NCI-H1436 (cell line): ENCODE results near the gene PTCH1.

ENCODE experiments used
- DNase-seq: peaks from one replicate; lab custom pipeline; 2025; lab: John Stamatoyannopoulos, UW

The PTCH1 gene

DNA sequence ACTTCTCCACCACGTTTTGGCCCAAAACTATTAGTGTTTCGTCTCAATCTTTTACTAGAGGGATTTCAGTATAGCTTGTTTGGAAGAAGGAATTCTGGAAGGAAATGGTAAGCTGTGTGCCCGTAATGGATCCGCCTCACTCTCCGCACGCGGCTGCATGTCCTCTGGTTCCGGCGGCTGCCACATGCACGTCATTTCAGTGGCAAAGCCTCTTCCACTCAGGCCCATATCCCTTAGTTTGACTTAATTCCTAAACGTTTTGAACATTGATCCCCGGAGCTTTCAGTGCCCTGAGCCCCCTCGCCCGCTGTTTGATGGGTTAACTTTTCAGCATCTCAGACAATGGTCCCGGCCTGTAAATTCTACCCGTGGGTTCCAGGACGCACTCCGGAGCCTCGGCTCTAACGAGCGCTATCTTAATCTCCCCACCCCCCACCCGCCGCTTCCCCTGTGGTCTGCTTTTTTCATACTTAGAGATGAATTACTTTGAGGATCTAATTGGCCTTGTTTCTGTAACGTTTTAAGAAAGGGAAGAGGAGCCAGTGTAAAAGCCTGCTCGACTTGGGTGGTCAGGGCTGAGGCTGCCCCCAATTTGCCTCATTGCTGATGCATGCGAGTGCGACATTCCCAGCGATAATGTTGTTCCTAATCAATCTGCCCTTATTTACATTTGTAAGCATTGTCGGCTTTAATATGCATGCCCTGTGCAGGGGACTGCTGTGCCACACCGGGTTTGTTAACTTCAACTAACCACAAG is 4.6 kb downstream of the PTCH1 start:
- DNase-seq: no peak

DNA sequence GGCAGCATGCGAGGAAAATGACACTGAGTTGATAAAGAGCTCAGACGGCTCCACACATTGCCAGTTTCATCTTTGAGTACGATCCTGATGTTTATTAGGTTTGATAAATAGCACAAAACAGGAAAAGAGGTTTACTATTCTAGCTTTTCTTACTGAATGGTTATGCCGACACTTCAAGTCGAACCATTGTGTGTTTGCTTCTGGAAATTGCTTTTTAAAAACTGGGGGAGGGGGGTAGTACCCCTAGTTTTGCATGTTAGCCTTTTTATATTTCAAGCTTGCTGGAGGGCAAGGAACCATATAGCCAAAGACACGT is 5.2 kb downstream of the PTCH1 start:
- DNase-seq: no peak

DNA sequence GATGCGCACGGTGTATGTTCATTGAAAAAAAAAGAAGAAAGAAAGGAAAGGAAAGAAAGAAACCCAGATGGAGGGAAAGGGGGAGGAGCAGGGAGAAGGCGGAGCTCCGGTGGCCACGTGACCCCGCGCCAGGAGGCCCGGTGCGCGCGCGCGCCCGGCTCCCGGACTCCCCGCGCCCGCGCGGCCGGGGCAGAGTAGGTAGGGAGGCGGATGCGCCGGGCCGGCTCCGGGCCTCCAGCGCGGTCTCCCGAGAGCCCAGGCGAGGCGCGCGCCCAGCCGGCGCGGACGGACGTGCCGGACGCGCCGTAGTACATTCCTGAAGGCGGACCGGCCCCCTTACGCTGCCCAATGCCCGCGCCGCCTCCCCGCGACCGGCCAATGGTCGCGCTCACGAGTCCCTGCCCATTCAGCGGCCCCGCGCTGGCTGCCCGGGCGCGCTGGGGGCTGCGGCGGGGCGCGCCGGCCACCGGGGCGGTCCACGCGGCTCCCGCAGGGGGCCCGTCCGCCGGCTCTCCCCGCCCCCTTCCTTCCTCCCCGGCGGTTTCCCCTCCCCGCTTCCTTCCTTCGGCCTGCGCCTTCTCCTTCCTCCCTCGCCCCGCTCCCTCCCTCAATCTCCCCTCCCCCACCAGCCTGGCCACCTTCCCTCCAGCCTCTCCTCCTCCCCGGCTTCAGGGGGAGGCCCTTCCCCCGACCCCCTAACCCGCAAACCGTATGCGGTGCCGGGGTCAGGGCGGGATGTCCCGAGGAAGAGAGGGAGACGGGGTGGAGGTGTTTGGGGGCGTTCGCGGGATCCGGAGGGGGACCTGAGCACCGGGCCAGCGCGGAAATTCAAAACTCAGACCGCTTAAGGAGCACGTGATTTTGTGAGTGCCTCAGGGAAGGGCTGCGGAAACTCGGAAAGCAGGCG is 5.8 kb downstream of the PTCH1 start:
- DNase-seq: peak; percentile 83

DNA sequence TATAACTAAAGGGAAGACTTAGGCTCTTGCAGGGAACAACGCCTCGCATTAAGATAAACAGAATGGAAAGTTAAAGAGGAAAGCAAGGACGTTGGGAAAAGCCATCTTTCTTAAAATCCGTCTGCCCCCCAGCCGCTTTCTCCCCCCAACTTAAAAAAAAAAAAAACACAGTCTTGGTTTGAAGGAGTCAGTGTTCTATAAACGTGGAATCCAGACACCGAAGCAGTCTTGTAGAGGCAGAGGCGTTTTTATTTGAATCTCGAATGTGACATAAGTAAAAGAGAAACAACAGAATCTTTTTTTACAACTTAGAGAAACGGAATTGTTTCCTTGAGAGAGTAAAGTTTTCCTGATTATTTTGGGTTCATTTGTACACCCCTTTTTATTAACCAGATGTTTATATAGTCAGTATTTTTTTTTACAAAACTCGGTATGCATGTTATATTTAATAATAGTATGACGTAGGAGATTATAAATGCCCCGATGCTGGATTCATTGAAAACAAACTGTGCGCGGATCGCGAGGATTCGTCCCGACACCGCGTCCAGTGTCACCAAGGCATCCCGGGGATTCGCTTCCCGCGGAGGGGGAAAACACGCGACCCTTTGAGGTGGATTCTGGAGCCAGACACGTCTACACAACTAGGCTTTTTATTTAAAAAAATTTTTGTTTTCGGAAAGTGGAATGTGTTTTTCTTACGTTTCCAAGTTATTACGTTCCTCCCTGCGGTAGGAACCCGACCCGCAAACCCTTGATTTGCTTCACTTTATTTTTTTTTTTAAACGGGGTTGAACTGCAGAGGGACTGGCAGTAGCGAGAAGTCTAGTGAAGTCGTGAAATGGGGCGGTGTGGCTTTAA is 6.7 kb downstream of the PTCH1 start:
- DNase-seq: no peak

DNA sequence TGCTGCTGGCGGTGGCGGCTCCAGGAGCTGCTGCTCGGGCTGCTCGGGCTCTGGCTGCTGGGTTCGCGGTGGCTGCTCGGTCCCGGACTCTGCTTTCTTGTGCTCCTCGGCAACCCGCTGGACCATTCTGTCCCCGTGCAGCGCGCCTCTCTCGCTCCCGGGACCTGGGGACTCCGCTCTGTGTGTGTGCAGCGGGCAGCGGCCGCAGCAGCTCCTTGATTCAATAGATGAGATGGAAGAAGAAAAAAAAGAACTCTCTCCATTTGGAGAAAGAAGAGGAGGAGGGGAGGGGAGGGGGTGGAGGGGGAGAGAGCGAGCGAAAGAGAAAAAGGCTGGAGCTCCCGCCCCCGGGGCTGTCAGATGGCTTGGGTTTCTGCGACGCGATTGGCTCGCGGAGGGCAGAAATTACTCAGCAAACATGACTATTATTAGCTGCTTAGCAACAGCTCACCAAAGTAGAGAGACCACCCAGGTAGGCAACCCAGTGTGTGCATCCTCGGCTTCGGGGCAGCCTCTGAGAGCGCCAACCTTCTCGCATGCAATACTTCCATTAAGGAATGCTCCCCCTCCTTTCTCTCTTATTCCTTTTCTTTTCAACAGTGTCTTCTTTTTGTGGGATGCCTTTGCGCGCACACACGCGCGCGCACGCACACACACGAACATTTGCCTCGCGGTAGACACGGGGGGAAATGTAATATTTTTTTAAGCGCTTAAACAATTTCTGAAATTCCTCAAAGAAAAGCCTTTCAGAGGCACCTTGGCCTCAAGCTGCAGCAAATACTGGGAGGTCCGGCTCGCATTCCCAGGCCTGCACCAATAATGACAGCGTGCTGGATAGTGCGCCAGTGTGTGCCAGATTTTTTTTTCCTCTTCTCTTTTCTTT is 7.6 kb downstream of the PTCH1 start:
- DNase-seq: peak; percentile 87

DNA sequence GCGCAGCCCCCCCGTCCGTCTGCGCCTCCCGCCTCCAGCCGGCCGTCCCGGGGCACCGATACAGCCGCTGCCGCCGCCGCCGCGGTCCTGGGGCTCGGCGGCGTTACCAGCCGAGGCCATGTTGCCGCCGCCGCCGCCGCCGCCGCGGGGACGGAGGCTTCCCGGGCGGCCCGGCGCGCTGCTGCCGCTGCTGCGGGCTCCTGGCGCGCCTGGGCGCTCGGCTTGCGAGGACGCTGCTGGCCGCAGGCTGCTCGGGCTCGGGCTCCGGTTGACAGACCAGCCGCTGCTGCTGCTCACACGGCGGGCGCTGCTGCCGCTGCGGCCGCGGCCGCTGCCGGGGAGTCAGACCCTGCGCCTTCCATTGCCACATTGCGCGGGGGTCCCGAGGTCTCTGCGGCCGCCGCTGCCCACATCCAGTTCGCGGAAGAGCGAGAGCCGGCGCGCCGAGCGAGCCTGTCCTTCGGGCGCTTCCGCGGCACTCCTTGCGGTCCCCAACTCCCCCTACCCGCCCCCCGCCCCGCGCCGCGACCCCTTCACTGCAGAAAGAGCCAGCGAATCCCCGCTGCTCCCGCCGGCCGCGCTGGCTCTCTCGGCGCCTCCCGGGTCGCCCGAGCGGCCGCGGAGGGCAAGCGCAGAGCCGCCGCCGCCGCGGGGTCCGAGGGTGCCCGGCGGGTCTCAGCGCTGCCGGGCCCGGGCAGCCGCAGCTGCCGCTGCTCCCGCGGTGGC is 8.4 kb downstream of the PTCH1 start:
- DNase-seq: no peak

DNA sequence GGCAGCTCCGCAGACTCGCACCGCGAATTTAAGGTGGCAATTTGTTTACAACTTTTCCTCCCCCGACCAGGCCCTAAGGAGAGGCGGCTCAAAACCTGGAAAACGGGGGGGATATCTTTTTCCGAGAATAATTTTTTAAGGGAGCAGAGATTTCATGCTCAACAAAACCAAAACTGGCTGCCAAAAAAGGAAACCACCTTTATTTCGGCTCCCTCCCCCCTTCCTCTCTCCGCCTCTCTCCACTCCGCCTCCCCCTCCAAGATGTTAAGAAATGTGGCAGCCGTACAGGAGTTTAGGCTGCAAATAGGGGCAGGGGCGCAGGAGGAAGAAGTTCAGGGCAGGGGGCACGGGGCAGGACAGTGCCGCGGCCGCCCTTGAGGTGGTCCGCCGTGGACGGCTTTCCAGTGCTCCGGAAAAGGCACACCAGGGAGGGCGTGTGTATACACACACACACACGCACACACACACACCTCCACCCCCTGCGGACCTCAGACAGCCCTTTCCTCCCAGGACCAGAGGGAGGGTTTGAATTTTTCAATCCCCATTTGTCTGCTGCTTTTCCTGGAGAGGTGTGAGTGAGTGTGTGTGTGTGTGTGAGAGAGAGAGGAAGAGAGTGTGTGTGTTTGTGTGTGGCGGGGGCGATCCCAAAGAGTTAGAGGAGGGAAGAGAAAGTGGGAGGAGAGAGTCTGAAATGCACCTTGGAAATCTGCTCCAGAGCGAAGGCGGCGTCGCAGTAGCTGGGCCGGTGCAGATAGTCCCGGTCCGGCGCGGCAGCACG is 9.1 kb downstream of the PTCH1 start:
- no peak for DNase-seq

DNA sequence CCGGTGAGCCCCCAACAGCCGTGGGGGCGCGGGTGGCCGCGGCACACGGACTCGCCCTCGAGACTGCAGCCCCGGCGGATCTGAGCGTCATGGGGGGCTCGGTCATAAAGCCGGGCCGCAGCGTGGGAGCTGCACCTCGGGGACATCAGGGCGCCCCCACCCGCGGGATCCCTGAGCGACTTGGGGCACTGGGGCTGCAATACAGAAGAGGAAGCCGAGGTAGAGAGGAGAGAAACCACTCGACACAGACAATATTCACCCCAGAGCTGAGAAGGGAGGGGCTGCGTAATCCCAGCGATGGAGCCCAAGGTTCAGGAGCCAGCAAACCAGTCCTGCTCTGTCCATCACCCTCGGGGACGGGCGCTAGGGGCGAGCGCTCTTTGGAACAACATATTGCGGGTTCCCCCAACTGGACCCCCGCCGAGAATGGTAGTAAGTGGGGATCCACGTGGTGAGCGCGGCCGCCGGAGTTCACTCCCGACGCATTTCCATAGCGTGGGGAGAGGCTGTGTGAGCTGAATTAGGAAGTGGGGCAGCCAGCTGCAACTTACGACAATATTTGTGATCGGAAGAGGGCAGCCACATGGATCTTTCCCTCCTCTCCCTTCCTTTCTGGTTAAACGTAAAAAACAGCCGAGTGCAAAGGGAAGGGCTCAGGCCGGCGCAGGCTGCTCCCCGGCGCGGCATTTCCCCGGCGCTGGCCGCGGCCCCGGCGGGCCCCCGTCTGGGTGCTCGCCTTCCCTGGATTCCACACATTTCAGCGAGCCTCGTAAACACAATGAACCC is 9.9 kb downstream of the PTCH1 start:
- no peak for DNase-seq

DNA sequence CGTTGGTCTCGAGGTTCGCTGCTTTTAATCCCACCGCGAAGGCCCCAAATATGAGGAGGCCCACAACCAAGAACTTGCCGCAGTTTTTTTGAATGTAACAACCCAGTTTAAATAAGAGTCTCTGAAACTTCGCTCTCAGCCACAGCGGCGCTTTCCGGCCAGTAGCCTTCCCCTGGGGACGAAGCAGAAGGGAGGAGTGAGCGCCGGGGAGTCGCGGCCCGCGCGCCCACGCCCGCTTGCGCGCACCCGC is 10.4 kb downstream of the PTCH1 start:
- DNase-seq: peak; percentile 28

DNA sequence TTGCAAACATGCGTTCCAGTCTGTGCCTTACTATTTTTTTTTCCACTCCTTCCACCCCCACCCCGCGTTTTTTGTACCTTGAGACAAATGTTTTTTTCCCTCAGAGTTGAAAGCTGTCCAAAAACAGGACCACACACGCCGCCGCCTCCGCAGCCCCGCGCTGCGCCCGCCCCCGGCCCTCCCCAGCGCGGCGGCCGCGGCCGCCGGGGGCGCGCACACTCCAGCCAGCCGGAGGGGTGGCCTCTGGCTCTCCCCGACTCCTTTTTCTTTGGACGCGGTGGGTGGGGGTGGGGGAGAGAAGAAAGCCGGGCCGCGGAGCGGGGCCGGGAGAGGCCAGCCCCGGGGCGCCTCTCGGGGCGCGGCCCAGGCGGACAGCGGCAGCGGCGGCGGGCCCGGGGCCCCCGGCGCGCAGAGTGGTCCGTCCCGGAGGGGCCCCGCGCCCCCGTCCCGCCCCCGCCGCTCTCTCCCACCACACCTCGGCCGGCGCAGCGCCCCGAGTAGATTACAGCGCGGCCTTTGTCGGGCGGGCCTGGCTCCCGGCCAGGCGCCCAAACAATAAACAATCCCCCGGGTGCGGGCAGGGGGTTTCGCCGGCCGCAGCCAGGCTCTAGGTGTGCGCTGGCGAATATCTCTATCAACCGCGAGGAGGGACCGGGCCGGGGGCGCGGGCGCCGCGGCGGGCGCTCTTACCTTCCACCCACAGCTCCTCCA is 10.9 kb downstream of the PTCH1 start:
- peak; percentile 29 for DNase-seq

DNA sequence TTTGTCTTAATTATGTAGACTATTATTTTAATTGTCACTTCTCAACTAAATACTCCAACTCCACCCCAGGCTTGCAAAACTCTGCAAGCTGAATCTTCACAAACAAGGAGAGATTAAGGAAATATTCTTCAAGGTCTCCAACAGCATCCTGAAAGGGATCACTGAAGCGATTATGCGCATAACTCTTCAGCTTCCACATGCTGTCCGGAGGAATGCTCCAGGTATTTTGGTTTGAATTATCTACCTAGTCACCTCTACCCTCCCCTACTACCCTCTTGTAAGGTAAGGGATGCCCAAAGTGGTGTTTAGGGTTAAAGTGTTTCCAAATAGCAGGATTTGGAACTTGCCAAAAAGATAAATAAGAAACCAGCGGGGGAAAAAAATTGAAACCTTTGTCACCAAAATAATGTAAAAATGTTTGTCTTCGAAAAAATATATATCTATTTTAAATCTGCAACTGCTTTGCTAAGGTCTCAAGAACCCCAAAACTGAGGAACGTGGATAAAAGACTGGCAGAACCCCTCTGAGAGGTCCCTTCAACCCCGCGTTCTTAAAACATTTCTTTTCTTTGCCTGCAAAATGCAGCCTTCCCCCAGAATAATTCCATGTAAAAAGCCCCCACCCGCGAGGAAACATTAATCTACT is 11.6 kb downstream of the PTCH1 start:
- DNase-seq: no peak

DNA sequence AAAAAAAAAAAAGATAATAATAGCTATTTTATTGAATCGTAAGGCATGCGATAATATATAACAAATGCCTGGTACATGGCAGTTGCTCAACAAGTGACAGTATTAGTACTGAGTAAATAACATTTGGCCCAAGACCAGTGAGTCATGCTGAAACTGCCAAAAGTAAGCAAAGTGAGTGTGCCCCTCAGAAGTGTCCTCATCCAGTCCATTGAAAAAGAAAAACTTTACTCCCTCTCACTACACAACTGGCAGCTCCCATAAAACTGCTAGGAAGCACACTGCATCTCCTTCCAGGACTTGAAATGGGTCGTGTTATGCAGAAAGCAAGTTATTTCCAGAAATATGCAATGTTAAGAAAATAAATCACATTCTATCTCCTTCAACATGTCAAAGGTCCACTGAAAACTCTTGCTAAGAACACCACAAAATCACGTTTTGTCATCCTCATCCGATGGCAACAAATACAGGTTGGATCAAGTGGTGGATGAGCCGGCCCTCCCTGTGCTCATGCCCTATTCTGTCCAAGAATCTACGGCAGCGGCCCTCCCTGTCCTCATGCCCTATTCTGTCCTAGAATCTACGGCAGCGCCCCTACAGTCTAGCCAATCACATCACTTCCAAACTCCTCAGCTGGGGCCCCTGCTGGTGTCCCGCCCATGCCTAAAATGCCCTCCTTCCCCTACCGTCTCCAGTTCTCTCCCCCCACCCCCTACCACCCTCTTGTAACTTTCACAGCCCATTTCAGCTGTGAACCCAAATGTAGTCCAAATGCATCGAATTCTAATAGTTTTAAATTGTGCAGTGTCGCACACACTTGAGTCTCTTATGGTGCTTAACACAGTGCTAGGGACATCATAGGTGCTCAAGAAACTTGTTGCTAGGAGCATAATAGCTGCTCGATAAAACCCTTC is 12.5 kb downstream of the PTCH1 start:
- DNase-seq: no peak

DNA sequence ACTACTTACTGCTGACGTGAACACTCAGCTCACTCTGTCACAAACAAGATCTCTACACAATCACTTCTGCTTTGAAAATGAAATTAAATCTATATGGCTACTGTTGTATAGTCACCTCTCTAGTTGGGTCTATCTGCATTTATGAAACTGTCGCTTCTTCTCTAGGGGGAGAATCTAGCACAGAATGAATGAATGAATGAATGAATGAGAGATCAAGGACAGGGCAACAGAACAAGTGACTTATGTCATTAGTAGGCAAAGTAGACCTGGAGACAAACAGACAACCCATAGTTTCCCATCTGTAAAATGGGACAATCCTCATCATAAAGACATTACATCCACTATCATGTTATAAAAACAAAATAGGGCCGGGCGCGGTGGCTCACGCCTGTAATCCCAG is 13.4 kb downstream of the PTCH1 start:
- DNase-seq: no peak

DNA sequence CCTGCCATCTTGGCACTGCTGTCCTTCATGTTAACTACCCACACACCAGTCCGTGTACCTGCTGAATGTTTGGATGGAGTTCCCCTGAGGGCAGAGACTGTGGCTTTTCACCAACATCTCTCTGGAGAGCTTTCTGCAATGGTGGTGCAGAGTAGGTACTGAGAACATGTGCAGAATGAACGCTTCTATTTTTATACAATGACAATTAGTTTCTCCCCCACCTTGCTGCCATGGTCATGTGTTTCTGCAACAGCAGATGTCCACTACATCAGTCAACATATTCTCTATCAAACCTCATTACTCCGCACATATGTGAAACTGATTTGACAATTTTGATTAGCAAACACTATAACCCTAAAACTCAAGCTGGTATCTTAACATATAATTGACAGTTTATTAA is 14.5 kb downstream of the PTCH1 start:
- no peak for DNase-seq

DNA sequence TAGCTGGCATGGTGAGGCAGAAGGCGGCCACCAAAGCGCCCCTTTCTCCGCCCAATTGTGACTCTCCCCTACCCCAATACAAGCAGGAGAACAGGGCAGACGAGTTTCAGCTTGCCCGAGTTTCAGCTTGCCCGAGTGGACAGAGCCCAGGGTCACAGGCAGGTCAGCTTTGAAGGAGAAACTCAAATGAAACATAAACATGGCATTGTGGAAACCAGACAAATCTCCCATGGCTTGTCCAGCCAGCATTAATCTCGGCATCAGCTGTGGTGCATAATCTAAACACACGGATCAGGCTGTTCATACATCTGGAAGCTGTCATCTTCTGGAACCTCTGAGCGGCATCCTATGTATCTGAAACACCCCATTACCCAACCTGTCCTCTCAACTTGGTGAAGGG is 16.9 kb downstream of the PTCH1 start:
- DNase-seq: no peak

DNA sequence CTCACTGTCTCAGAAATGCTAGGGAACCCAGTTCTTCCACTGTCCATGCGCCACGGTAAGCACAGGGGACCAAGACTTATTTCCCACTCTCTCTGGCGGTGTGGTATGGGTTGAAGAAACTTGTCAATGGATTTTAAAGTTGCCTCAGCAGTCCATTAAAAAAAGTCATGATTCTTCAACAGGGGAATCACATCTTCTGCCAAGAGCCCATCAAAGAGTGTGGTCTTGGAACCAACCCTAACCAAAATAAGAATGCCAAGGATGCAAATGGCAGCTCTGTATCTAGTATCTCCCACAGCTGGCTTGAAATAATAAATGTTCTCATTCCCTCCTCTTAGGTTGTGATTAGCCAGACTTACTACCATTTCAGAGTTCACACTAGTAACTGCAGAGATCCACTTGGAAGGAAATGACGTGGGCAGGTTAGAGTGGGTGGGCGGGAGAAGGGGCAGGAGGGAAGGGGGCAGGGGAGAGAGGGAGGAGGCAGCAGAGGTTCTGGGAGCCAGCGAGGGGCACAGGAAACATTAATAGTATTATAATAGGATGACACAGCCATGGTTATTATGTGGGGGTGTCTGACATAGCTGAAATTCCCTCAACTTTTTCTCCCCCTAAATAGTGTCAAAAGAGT is 17.6 kb downstream of the PTCH1 start:
- no peak for DNase-seq

DNA sequence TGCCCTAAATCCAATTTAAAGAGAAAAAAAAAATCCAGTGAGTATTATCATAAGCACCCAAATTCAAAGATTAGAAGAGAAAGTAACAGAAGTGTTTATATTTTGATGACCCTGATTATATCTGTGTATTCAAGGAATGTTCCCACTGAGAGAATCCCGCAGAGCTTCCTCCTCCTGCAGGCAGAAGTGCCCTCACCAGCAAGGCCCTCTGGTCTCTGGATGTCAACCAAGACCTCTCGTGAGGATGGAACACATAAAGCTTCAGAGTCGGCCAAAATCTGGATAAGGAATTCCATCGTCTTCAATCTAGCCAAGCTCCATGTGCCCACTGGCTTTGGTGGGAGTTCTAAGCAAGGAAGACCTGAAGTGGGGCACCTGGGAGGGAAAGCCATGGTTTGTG is 18.1 kb downstream of the PTCH1 start:
- DNase-seq: no peak
